GM13977 (cell line): ENCODE results near the gene SKA2.
"Not testable (repeated sequence)": the region's sequence is repeated elsewhere in the genome, so short reads cannot be mapped to it uniquely, and the experiment has no call there.

Experiments used
- DNase-seq: peaks from one replicate; pipeline ENCODE4 v3.0.0; 2012; ENCODE audit warnings: low spot score
- in situ Hi-C: fragments of 300-500 bp; cut with MboI; formaldehyde crosslinking; loops from one replicate; pipeline ENCODE4 v1.12.0; 2022; ENCODE audit warnings: low sequenced_read_pairs, low pct_unique_long_range_greater_than_20kb, mixed read lengths, inconsistent platforms; ENCODE audit not compliant: unreplicated experiment
- TF ChIP-seq, protein P1 (sequence below): IDR thresholded peaks from 2 replicates; pipeline ENCODE4 v1.5.1; 2012; ENCODE audit warnings: mild to moderate bottlenecking, control low read depth; ENCODE audit not compliant: insufficient read depth; ENCODE audit errors: extremely low read depth, missing control alignments

Gene SKA2

DNA sequence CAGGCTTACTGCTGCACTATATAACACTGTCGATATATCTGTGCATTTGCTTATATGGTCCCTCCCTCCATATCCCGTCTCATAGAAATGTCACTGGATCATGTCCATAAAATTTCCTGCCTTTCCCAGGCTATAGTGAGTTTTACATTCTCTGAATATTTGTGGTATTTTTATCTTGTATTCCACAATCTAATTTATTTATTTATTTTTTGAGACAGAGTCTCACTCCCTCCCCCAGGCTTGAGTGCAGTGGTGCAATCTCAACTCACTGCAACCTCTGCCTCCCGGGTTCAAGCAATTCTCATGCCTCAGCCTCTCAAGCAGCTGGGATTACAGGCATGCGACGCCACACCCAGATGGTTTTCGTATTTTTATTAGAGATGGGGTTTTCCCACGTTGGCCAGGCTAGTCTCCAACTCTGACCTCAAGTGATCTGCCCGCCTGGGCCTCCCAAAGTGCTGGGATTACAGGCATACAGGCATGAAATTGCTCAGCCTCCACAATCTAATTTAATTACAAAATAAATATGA is 61.2 kb downstream of the SKA2 start:
- DNase-seq = no peak
- TF ChIP-seq, protein P1, sequence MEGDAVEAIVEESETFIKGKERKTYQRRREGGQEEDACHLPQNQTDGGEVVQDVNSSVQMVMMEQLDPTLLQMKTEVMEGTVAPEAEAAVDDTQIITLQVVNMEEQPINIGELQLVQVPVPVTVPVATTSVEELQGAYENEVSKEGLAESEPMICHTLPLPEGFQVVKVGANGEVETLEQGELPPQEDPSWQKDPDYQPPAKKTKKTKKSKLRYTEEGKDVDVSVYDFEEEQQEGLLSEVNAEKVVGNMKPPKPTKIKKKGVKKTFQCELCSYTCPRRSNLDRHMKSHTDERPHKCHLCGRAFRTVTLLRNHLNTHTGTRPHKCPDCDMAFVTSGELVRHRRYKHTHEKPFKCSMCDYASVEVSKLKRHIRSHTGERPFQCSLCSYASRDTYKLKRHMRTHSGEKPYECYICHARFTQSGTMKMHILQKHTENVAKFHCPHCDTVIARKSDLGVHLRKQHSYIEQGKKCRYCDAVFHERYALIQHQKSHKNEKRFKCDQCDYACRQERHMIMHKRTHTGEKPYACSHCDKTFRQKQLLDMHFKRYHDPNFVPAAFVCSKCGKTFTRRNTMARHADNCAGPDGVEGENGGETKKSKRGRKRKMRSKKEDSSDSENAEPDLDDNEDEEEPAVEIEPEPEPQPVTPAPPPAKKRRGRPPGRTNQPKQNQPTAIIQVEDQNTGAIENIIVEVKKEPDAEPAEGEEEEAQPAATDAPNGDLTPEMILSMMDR = no peak
- in situ Hi-C loops = no loop called here

DNA sequence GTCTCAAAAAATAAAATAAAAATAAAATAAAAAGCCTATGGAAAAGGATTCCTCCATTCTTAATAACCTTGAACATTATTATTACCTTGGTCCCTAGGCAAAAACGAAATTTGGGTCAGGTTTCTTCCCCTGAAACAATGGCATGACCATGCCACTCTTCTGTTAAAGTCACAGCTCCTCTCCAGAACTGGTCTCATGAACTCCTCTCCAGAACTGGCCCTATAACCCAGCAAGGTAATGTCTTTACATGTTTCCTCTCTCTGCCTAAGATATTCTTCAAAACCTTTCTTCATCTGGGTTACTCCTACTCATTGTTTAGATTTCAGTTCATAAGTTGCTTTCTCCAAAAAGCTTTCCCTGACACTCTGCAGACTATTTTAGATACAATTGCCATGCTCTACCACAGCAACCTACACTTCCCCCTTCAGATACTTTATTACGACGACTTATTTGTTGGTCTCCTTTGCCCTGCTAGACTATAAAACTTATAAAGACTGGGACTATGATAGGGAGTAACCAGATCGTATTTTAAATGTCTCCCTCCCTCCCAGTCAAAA is 61.8 kb downstream of the SKA2 start:
- TF ChIP-seq, protein P1 = no peak
- no peak for DNase-seq
- in situ Hi-C loops = no loop called here

DNA sequence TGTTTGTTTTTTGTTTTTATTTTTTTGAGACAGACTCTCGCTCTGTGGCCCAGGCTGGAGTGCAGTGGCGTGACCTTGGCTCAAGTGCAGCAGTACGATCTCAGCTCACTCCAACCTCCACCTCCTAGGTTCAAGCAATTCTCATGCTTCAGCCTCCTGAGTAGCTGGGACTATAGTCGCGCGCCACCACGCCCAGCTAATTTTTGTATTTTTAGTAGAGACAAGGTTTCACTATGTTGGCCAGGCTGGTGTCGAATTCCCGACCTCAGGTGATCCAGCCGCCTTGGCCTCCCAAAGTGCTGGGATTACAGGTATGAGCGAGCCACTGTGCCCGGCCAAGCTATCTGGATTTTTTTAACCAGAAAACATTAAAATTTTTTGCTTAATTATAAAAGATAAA is 64.4 kb downstream of the SKA2 start:
- in situ Hi-C loops, DNase-seq: not testable (repeated sequence)

DNA sequence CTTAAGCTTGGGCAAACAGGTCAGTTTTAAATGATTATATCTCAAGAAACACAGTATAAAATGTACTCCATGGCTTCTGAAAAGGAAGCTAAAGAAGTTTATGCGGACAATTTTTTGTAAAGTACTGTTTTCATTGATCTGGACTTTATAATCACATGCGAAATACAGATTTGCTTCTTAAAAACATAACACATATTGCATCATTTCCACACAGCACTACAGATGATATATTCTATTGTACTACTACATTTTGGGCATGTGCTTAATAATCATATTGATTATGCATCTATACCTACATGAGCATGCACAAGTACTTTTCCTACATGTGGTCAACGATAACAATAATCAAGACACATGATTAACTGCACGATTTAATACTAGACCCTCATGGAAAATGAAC is 70.8 kb downstream of the SKA2 start:
- in situ Hi-C loops = no loop called here
- TF ChIP-seq, protein P1 = no peak
- no peak for DNase-seq

DNA sequence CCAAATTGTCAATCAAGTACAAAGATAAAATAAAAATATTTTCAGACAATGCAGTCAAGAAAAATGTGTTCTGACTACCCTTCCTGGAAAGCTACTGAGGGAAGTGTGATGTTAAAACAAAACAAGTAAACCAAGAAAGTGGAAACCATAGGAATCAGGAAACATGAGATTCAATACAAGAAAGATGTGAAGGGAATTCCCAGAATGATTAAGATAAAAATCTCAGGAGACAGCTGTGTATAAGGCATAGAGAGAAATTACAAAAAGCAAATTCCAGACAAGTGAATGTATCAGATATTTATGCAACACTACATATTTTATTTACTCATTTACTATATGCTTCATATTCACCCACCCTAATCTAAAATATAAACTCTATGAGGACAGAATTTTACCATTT is 80.5 kb downstream of the SKA2 start:
- in situ Hi-C loops = no loop called here
- no peak for DNase-seq

DNA sequence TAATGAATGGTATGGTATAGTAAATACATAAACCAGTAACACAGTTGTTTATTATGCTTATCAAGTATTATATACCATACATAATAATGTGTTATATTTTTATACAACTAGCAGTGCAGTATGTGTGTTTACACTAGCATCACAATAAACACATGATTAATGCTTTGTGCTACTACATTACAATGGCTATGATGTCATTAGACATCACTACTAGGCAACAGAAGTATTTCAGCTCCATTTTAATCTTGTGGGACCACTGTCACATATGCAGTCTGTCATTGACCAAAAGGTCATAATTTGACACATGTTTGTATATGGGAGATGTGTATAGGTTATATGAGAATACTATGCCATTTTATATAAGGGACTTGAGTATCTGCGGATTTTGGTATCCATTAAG is 81.0 kb downstream of the SKA2 start:
- no peak for DNase-seq
- in situ Hi-C loops = no loop called here
- TF ChIP-seq, protein P1 = no peak

More for the DNA sequence above, 80.5 kb downstream of the SKA2 start:
- TF ChIP-seq, protein P1 = no peak

DNA sequence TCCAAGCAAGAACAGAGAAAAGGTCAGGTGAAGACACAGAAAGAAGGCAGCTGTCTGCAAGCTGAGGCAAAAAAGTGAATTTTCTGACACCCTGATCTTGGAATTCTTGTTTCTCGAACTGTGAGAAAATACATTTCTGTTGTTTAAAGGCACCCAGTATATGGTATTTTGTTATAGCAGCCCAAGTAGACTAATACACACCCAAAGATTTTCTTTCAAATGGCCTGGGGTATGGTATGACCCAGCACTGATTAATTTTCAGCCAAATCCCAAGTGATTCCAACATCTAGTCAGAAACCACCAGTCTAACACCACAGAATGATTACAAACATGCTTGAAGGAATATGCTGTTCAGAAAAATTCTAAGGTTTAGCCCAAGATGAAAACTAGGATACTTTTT is 85.1 kb downstream of the SKA2 start:
- TF ChIP-seq, protein P1 = no peak
- no peak for DNase-seq
- in situ Hi-C loops = no loop called here
